Upper lobe of right lung (tissue), 1 donor: ENCODE measurements around the gene RAP1GAP2. TPM values are rescaled to one million over a fixed set of nuclear protein-coding genes. Genes with fewer than 3 reads are reported as not detected.

Experiments
- ATAC-seq: fragments of 200-7000 bp; cut with Tn5 transposase; one replicate; pipeline ENCODE4 v1.9.1; 2020; ENCODE audit warnings: mild to moderate bottlenecking, moderate library complexity
- DNase-seq: peaks from one replicate; pipeline ENCODE4 v3.0.0-alpha.2; 2020
- H3K27ac ChIP-seq: fragments of 200-600 bp; one replicate; pipeline ENCODE4 v1.8.0; 2022
- H3K27me3 ChIP-seq: fragments of 200-600 bp; one replicate; pipeline ENCODE4 v1.8.0; 2022; ENCODE audit warnings: mild to moderate bottlenecking
- H3K36me3 ChIP-seq: fragments of 200-600 bp; one replicate; pipeline ENCODE4 v1.8.0; 2022
- H3K4me1 ChIP-seq: fragments of 200-600 bp; one replicate; pipeline ENCODE4 v1.8.0; 2022
- H3K4me3 ChIP-seq: fragments of 200-600 bp; one replicate; pipeline ENCODE4 v1.8.0; 2022; ENCODE audit warnings: mild to moderate bottlenecking
- H3K9me3 ChIP-seq: fragments of 200-600 bp; one replicate; pipeline ENCODE4 v1.8.0; 2022
- CTCF ChIP-seq: fragments of 200-600 bp; IDR thresholded peaks from one replicate; pipeline ENCODE4 v1.8.0; 2022; ENCODE audit warnings: antibody characterized with exemption
- intact Hi-C: fragments of 100-400 bp; cut with DNase I; formaldehyde crosslinking; loops from one replicate; pipeline ENCODE4 v1.11.0; 2022
- total RNA-seq: library from RNA; stranded (reverse); fragmentation: NEBNext Ultra II Directional; extraction: Animal tissue kit (Norgen Biotek cat#: 25700); gene quantifications from one replicate; pipeline ENCODE4 v1.2.1, GENCODE V29; 2021
- donor health status: DM: no; HTN: yes; CAD: no; lungs with severe emphysema.

Gene RAP1GAP2
- total RNA-seq, 1 donor from 2014 or later = 16.1 TPM

- H3K27me3 ChIP-seq = no peaks in the 10 kb centered on the region
- H3K27ac ChIP-seq = no peak overlapping the region
- no peaks in the 10 kb centered on the region for H3K36me3 ChIP-seq
- no peak for TF ChIP-seq CTCF
- DNase-seq (no peak), ATAC-seq (peak; percentile 11)
- intact Hi-C loops = no loop called here
- no peak overlapping the region for H3K4me3 ChIP-seq
- H3K4me1 ChIP-seq = no peaks in the 10 kb centered on the region
- no peaks in the 10 kb centered on the region for H3K9me3 ChIP-seq
Observed at GRCh38 chr17:2925011-2925410, 128.8 kb downstream of the RAP1GAP2 start.

- TF ChIP-seq CTCF = no peak
- peak; percentile 42 for ATAC-seq
- no peaks in the 10 kb centered on the region for H3K9me3 ChIP-seq
- no peaks in the 10 kb centered on the region for H3K4me1 ChIP-seq
- no peak for DNase-seq
- no peak overlapping the region for H3K4me3 ChIP-seq
- intact Hi-C loops = no loop called here
- H3K36me3 ChIP-seq = no peaks in the 10 kb centered on the region
- H3K27ac ChIP-seq = no peak overlapping the region
- no peaks in the 10 kb centered on the region for H3K27me3 ChIP-seq
Observed at GRCh38 chr17:2926019-2926650, 129.9 kb downstream of the RAP1GAP2 start.

GRCh38 chr17:2928294-2928890 lies 132.2 kb downstream of the RAP1GAP2 start:
- no peak for ATAC-seq
- no peak for DNase-seq
- no peaks in the 10 kb centered on the region for H3K36me3 ChIP-seq
- H3K27ac ChIP-seq = no peak overlapping the region
- intact Hi-C loops = no loop called here
- H3K9me3 ChIP-seq = no peaks in the 10 kb centered on the region
- H3K4me3 ChIP-seq = no peak overlapping the region
- H3K27me3 ChIP-seq = no peaks in the 10 kb centered on the region
- TF ChIP-seq CTCF = no peak
- no peaks in the 10 kb centered on the region for H3K4me1 ChIP-seq

- Histone ChIP-seq H3K36me3 (no peaks in the 10 kb centered on the region), H3K27ac (no peak overlapping the region), H3K9me3 (no peaks in the 10 kb centered on the region), H3K27me3 (no peaks in the 10 kb centered on the region), H3K4me3 (no peak overlapping the region), H3K4me1 (no peaks in the 10 kb centered on the region)
- intact Hi-C loops = no loop called here
- peak; percentile 79 for ATAC-seq
- DNase-seq = no peak
- peak; percentile 59 for TF ChIP-seq CTCF
Observed at GRCh38 chr17:2929881-2930533, 133.8 kb downstream of the RAP1GAP2 start.

GRCh38 chr17:2931876-2932275 lies 135.6 kb downstream of the RAP1GAP2 start:
- ATAC-seq = no peak
- no peak for DNase-seq
- no peak for TF ChIP-seq CTCF
- intact Hi-C loops = no loop called here
- H3K4me1 ChIP-seq = no peaks in the 10 kb centered on the region
- H3K27me3 ChIP-seq = no peaks in the 10 kb centered on the region
- no peak overlapping the region for H3K27ac ChIP-seq
- H3K36me3 ChIP-seq = no peaks in the 10 kb centered on the region
- no peaks in the 10 kb centered on the region for H3K9me3 ChIP-seq
- no peak overlapping the region for H3K4me3 ChIP-seq
